GM10248 (cell line): Measurements from ENCODE around the gene PRKD2.
"Not testable (repeated sequence)": the region's sequence is repeated elsewhere in the genome, so short reads cannot be mapped to it uniquely, and the experiment has no call there.

Experiments used
- CTCF ChIA-PET: fragments of 300-600 bp; sonication (Branson Sonifier 250); formaldehyde crosslinking; extraction: SDS; loops from one replicate; lab custom pipeline; 2021; ENCODE audit warnings: antibody characterized with exemption; lab: Yijun Ruan, JAX
- POLR2A ChIA-PET: fragments of 350-650 bp; sonication (Branson Sonifier 250); formaldehyde crosslinking; extraction: SDS; loops from one replicate; lab custom pipeline; 2020; ENCODE audit warnings: antibody characterized with exemption; lab: Yijun Ruan, JAX
- DNase-seq: peaks from one replicate; pipeline ENCODE4 v3.0.0; 2012; ENCODE audit errors: extremely low spot score
- TF ChIP-seq, protein P1 (sequence below): IDR thresholded peaks from 2 replicates; pipeline ENCODE4 v1.5.1; 2012; ENCODE audit warnings: mild to moderate bottlenecking, low read depth; ENCODE audit errors: extremely low read depth, missing control alignments, control extremely low read depth

Gene PRKD2

DNA sequence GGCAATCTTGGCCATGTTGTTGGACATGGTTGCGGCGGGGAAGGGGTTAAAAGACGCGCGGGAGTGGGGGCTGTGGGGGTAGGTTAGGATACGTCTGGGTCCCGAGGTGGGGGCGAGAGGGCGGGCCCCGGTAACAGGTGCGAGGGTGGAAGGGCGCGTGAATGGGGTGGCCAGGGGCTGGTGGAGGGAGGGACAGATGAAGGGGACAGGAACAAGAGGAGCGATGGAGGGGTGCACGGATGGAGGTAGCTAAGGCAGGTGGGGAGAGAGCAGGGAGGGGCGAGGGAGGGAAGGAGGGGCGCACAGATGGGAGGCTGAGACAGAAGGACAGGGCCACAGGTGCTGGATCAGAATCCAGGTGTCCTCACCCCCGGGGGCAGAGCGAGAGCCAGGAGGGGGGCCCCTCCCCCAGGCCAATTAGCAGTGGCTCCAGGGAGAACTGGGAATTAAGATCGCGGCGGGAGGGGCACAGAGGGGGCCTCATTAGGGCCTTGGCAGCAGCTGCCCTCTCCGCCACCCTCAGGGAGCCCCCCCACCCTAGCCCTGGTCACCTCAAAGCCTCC is 82.2 kb downstream of the PRKD2 start:
- TF ChIP-seq, protein P1, sequence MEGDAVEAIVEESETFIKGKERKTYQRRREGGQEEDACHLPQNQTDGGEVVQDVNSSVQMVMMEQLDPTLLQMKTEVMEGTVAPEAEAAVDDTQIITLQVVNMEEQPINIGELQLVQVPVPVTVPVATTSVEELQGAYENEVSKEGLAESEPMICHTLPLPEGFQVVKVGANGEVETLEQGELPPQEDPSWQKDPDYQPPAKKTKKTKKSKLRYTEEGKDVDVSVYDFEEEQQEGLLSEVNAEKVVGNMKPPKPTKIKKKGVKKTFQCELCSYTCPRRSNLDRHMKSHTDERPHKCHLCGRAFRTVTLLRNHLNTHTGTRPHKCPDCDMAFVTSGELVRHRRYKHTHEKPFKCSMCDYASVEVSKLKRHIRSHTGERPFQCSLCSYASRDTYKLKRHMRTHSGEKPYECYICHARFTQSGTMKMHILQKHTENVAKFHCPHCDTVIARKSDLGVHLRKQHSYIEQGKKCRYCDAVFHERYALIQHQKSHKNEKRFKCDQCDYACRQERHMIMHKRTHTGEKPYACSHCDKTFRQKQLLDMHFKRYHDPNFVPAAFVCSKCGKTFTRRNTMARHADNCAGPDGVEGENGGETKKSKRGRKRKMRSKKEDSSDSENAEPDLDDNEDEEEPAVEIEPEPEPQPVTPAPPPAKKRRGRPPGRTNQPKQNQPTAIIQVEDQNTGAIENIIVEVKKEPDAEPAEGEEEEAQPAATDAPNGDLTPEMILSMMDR = no peak
- POLR2A ChIA-PET = interaction anchor here (0.6 kb wide), 1 partner anchor 198 kb away, joined by 3 read pairs; no protein-coding TSS in a partner anchor
- CTCF ChIA-PET = interaction anchor here (1.2 to 5.0 kb wide), 4 partner anchors 9 to 21 kb away, joined by 4 to 36 read pairs (median 27); no protein-coding TSS in a partner anchor
- DNase-seq = no peak

DNA sequence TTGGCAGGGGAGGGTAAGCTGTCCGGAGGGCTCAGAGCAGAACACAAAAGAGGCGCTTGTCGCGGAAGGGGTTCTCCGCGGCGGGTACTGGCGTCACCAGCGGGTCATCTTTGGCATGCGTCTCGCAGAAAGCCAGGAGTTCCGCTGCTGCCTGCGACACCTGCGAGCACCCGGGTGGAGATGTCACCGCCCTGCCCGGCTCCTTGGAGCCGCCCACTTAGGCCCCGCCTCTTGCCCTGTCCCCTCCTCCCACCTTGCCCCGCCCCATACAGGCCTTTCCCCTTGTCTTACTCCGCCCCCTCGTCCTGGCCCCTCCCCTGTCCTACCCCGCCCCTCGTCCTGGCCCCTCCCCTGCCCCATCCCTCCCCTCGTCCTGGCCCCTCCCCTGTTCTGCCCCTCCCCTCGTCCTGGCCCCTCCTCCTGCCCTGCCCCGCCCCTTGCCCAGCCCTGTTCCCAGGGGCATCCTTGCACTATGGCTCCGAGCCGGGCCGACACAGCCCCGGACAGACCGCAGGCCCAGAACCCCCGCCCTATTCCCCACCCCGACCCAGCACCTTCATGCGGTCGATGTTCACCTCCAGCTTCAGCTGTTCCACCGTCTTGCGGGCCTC is 82.8 kb downstream of the PRKD2 start:
- ChIA-PET POLR2A (interaction anchor here (0.6 kb wide), 1 partner anchor 198 kb away, joined by 3 read pairs; no protein-coding TSS in a partner anchor), CTCF (interaction anchor here (0.9 to 5.0 kb wide), 6 partner anchors 8 to 206 kb away, joined by 3 to 36 read pairs (median 18); partner anchors contain the start of gene DACT3)
- TF ChIP-seq, protein P1 = no peak
- DNase-seq = peak; percentile 95

DNA sequence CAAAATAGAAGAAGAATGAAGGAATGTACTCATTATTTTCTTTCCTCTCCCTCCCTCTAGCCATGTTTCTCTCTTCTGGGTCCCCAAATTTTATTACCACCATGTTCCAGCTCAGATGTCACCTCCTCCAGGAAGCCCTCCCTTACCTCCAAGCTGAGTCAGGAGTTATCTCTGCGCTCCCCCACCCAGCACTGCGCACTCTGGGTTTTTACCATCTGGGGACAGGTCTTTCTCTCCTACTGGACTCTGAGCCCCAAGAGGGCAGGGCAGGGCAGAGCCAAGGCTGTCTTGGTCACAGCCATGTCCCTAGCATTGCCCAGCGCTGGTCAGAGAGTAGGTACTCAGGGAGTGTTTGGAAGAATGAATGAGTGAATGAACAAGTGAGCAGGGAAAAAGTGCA is 83.8 kb downstream of the PRKD2 start:
- ChIA-PET CTCF (interaction anchor here (0.9 to 5.0 kb wide), 6 partner anchors 11 to 207 kb away, joined by 3 to 36 read pairs (median 18); partner anchors contain the start of gene DACT3), POLR2A (no interaction called here)
- TF ChIP-seq, protein P1 = no peak
- no peak for DNase-seq

DNA sequence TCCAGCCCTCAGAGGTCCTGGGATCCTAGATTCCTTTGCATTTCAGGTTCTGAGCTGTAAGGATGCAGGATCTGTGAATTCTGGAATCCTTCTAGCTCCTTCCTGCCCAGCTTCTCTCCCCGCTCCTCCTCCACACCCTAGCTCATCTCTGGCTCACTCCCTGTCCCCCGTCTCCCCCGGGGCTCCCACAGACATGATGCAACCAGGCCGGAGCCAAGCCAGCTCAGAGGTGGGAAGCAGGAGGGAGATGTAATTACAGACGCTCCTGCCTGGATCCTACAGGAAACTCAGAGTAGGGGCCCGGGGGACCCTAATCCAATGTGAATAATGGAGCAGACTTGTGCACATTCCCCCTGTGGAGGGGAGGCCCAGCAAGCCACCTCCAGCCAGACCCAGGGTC is 85.4 kb downstream of the PRKD2 start:
- TF ChIP-seq, protein P1 = no peak
- no peak for DNase-seq
- POLR2A ChIA-PET = interaction anchor here (0.5 kb wide), 1 partner anchor 1367 kb away, joined by 3 read pairs; no protein-coding TSS in a partner anchor
- CTCF ChIA-PET = interaction anchor here (1.2 to 5.0 kb wide), 5 partner anchors 10 to 30 kb away, joined by 3 to 36 read pairs (median 19); partner anchors contain the start of gene DACT3

DNA sequence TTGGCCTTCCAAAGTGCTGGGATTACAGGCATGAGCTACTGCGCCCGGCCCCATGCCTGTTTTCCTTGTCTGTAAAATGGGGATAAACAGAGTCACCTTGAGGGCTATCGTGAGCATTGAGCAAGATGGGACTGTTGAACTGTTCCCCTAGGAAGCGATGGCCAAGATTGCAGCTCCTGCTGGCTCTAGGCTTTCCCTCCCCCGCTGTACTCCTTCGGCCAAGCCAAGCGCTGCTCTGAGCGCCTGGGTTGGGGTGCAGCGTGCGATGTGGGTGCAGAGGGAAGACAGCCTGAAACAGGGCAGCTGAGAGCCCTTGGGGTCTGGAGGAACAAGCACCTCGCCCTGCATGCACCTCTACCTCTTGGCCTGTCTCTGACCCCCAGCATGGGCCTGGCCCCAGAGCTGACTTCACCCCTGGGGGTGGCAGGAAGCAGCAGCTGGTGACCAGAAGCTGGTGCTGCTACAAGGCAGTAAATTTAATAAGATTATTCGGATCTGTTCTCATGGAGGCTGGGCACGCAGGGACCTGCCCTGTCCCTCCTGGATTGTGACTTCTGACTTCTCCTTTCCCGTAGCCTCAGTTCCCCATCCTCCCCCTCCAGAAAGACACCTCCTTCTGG is 86.2 kb downstream of the PRKD2 start:
- TF ChIP-seq, protein P1 = no peak
- CTCF ChIA-PET = interaction anchor here (1.3 to 5.0 kb wide), 5 partner anchors 9 to 31 kb away, joined by 3 to 36 read pairs (median 19); partner anchors contain the start of gene DACT3
- DNase-seq = no peak
- POLR2A ChIA-PET = no interaction called here

DNA sequence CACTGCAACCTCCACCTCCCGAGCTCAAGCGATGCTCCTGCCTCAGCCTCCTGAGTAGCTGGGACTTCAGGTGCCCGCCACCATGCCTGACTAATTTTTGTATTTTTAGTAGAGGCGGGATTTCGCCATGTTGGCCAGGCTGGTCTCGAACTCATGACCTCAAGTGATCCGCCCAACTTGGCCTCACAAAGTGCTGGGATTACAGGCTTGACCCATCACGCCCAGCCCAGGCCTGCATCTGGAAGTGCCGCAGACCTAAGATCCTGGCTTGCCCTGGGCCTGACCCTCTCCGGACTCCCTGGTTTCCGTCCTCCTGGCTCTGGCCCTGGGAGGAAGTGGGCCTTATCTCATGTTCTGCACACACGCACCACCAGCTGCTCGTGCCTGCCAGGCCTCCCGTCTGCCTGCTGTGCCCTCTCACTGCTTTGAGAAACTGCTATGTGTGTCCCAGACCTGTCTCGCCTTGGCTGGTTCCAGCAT is 87.3 kb downstream of the PRKD2 start:
- TF ChIP-seq, protein P1 = no peak
- no peak for DNase-seq
- ChIA-PET POLR2A (interaction anchor here (0.8 kb wide), 1 partner anchor 20 kb away, joined by 3 read pairs; no protein-coding TSS in a partner anchor), CTCF (interaction anchor here (1.1 to 9.9 kb wide), 7 partner anchors 11 to 124 kb away, joined by 3 to 76 read pairs (median 15); partner anchors contain the start of gene DACT3)

DNA sequence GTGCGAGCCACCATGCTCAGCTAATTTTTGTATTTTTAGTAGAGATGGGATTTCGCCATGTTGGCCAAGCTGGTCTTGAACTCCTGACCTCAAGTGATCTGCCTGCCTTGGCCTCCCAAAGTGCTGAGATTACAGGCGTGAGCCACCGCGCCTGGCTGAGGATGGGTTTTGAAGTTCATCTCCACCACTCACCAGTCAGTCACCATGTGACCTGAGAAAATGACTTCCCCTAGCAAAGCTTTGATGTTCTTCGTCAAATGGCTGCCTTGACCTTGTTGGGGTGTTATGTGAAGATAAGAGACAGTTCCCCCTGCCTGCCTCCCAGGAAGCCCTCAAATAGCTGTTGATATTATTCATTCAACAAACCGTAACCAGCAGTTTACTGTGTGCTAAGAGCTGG is 87.9 kb downstream of the PRKD2 start:
- not testable (repeated sequence) for DNase-seq
- ChIA-PET POLR2A (interaction anchor here (0.8 kb wide), 1 partner anchor 19 kb away, joined by 3 read pairs; no protein-coding TSS in a partner anchor), CTCF (interaction anchor here (1.1 to 9.9 kb wide), 6 partner anchors 11 to 125 kb away, joined by 3 to 76 read pairs (median 10); partner anchors contain the start of gene DACT3)
